H9 (cell line): ENCODE data around the gene WDR37. TPM values are rescaled to one million over a fixed set of nuclear protein-coding genes. Genes with fewer than 3 reads are reported as not detected.

Experiments used
- DNase-seq: peaks from one replicate; pipeline ENCODE4 v3.0.0-alpha.2; 2017
- H2AFZ ChIP-seq: one replicate; pipeline ENCODE4 v1.6.1; 2013; ENCODE audit warnings: mild to moderate bottlenecking, low read length, control low read depth, moderate library complexity
- H2AK5ac ChIP-seq: 2 replicates; pipeline ENCODE4 v1.6.1; 2013; ENCODE audit warnings: low read length, control low read depth, mixed read lengths; ENCODE audit not compliant: insufficient read length
- H2BK120ac ChIP-seq: one replicate; pipeline ENCODE4 v1.6.1; 2013; ENCODE audit warnings: low read depth, mild to moderate bottlenecking, low read length, control low read depth, inconsistent platforms; ENCODE audit not compliant: poor library complexity, severe bottlenecking
- H2BK12ac ChIP-seq: 2 replicates; pipeline ENCODE4 v1.6.1; 2013; ENCODE audit warnings: low read length, control low read depth, mixed read lengths, low read depth; ENCODE audit not compliant: insufficient read length
- H2BK15ac ChIP-seq: 2 replicates; pipeline ENCODE4 v1.6.1; 2013; ENCODE audit warnings: low read depth, low read length, control low read depth
- H2BK20ac ChIP-seq: one replicate; pipeline ENCODE4 v1.6.1; 2013; ENCODE audit warnings: low read depth, mild to moderate bottlenecking, low read length, control low read depth, inconsistent platforms; ENCODE audit not compliant: poor library complexity, severe bottlenecking
- H2BK5ac ChIP-seq: 2 replicates; pipeline ENCODE4 v1.6.1; 2013; ENCODE audit warnings: low read length, control low read depth, mixed read lengths; ENCODE audit not compliant: insufficient read length
- H3K14ac ChIP-seq: 2 replicates; pipeline ENCODE4 v1.6.1; 2013; ENCODE audit warnings: low read length, control low read depth; ENCODE audit not compliant: insufficient read depth
- H3K18ac ChIP-seq: 2 replicates; pipeline ENCODE4 v1.6.1; 2013; ENCODE audit warnings: low read depth, mild to moderate bottlenecking, mixed read lengths, low read length, control low read depth; ENCODE audit not compliant: insufficient read length
- H3K23ac ChIP-seq: 2 replicates; pipeline ENCODE4 v1.6.1; 2013; ENCODE audit warnings: low read length, control low read depth, mixed read lengths, low read depth; ENCODE audit not compliant: insufficient read length
- H3K23me2 ChIP-seq: 2 replicates; pipeline ENCODE4 v1.6.1; 2013; ENCODE audit warnings: low read depth, mild to moderate bottlenecking, mixed read lengths, low read length, control low read depth; ENCODE audit not compliant: insufficient read length, poor library complexity, severe bottlenecking
- H3K27ac ChIP-seq: 2 replicates; pipeline ENCODE4 v1.5.1; 2013; ENCODE audit warnings: low read length, control low read depth, mixed read lengths, low read depth; ENCODE audit not compliant: insufficient read length
- H3K27me3 ChIP-seq: 2 replicates; pipeline ENCODE4 v1.6.1; 2013; ENCODE audit warnings: low read length, control low read depth, inconsistent platforms; ENCODE audit not compliant: insufficient read depth
- H3K4ac ChIP-seq: 2 replicates; pipeline ENCODE4 v1.6.1; 2013; ENCODE audit warnings: low read depth, mild to moderate bottlenecking, control low read depth, inconsistent platforms, low read length, moderate library complexity
- H3K4me1 ChIP-seq: 2 replicates; pipeline ENCODE4 v1.6.1; 2013; ENCODE audit warnings: low read length, control low read depth, inconsistent platforms; ENCODE audit not compliant: insufficient read depth
- H3K4me2 ChIP-seq: 2 replicates; pipeline ENCODE4 v1.6.1; 2013; ENCODE audit warnings: low read length, control low read depth, mixed read lengths; ENCODE audit not compliant: insufficient read length, insufficient read depth
- H3K56ac ChIP-seq: 2 replicates; pipeline ENCODE4 v1.6.1; 2013; ENCODE audit warnings: low read depth, mild to moderate bottlenecking, mixed read lengths, low read length, control low read depth; ENCODE audit not compliant: insufficient read length
- H3K79me1 ChIP-seq: 2 replicates; pipeline ENCODE4 v1.6.1; 2013; ENCODE audit warnings: low read depth, mild to moderate bottlenecking, moderate library complexity, low read length, control low read depth, inconsistent platforms; ENCODE audit not compliant: insufficient read depth, poor library complexity, severe bottlenecking
- H3K79me2 ChIP-seq: 2 replicates; pipeline ENCODE4 v1.6.1; 2013; ENCODE audit warnings: low read length, control low read depth, inconsistent platforms; ENCODE audit not compliant: insufficient read depth
- H3K9ac ChIP-seq: 2 replicates; pipeline ENCODE4 v1.6.1; 2013; ENCODE audit warnings: low read length, control low read depth, mixed read lengths; ENCODE audit not compliant: insufficient read length; ENCODE audit errors: extremely low read depth
- H3K9me3 ChIP-seq: one replicate; pipeline ENCODE4 v1.6.1; 2013; ENCODE audit warnings: low read depth, low read length, inconsistent platforms; ENCODE audit not compliant: control insufficient read depth
- H3T11ph ChIP-seq: one replicate; pipeline ENCODE4 v1.6.1; 2013; ENCODE audit warnings: mild to moderate bottlenecking, low read length, control low read depth, inconsistent platforms
- H4K20me1 ChIP-seq: one replicate; pipeline ENCODE4 v1.6.1; 2013; ENCODE audit not compliant: control insufficient read depth, insufficient read length, insufficient read depth
- H4K5ac ChIP-seq: 2 replicates; pipeline ENCODE4 v1.6.1; 2013; ENCODE audit warnings: low read depth, mild to moderate bottlenecking, mixed read lengths, low read length, control low read depth; ENCODE audit not compliant: insufficient read length
- H4K8ac ChIP-seq: replicated peaks from 2 replicates; pipeline ENCODE4 v1.6.1; 2013; ENCODE audit warnings: low read length, control low read depth, mixed read lengths, low read depth; ENCODE audit not compliant: insufficient read length
- H4K91ac ChIP-seq: 2 replicates; pipeline ENCODE4 v1.6.1; 2013; ENCODE audit warnings: low read depth, mild to moderate bottlenecking, moderate library complexity, mixed read lengths, low read length, control low read depth; ENCODE audit not compliant: insufficient read length
- H3K27ac Mint-ChIP-seq, 3 experiments: 2 replicates in 2 of 3; 3 replicates in 1 of 3; pipeline ENCODE4 v1.8.0; 2020 to 2021; ENCODE audit warnings: mixed read lengths in 3 of 3, mild to moderate bottlenecking in 1 of 3, moderate library complexity in 1 of 3
- H3K27me3 Mint-ChIP-seq: 2 replicates; pipeline ENCODE4 v1.8.0; 2021; ENCODE audit warnings: low read depth, mild to moderate bottlenecking, moderate library complexity, mixed read lengths
- H3K36me3 Mint-ChIP-seq, 3 experiments: 2 replicates in 2 of 3; 3 replicates in 1 of 3; pipeline ENCODE4 v1.8.0; 2020 to 2021; ENCODE audit warnings: low read depth in 3 of 3, mixed read lengths in 3 of 3; ENCODE audit not compliant: insufficient read depth in 1 of 3
- H3K4me1 Mint-ChIP-seq, 2 experiments: 2 replicates each; pipeline ENCODE4 v1.8.0; 2020; ENCODE audit warnings: mixed read lengths in 2 of 2
- H3K4me3 Mint-ChIP-seq, 2 experiments: 2 replicates in 1 of 2; 3 replicates in 1 of 2; pipeline ENCODE4 v1.8.0; 2020 to 2021; ENCODE audit warnings: mild to moderate bottlenecking in 2 of 2, mixed read lengths in 2 of 2, moderate library complexity in 1 of 2
- H3K9me3 Mint-ChIP-seq, 2 experiments: 2 replicates in 1 of 2; 3 replicates in 1 of 2; pipeline ENCODE4 v1.8.0; 2020; ENCODE audit warnings: mild to moderate bottlenecking in 2 of 2, mixed read lengths in 2 of 2, moderate library complexity in 1 of 2
- WGBS: extraction: QIAGEN DNeasy Blood & Tissue Kit; methylation state at CpG from one replicate; pipeline ENCODE4 v1.1.7; 2013; ENCODE audit warnings: missing lambda C conversion rate, low lambda C conversion rate, mixed read lengths; ENCODE audit not compliant: insufficient read length; ENCODE audit errors: extremely low coverage; 5-methylcytosine and 5-hydroxymethylcytosine counted together
- total RNA-seq: library from RNA; stranded (reverse); gene quantifications from 2 replicates; pipeline ENCODE4 v1.2.1, GENCODE V29; 2021
- TF ChIP-seq, protein P1 (sequence below): fragments of 200-600 bp; sonication (generic); conservative IDR thresholded peaks from 3 replicates; pipeline ENCODE4 v1.8.0; 2021; ENCODE audit warnings: antibody characterized with exemption, mild to moderate bottlenecking

The WDR37 gene
- total RNA-seq, 1 experiment from 2014 or later: 13.1 TPM

DNA sequence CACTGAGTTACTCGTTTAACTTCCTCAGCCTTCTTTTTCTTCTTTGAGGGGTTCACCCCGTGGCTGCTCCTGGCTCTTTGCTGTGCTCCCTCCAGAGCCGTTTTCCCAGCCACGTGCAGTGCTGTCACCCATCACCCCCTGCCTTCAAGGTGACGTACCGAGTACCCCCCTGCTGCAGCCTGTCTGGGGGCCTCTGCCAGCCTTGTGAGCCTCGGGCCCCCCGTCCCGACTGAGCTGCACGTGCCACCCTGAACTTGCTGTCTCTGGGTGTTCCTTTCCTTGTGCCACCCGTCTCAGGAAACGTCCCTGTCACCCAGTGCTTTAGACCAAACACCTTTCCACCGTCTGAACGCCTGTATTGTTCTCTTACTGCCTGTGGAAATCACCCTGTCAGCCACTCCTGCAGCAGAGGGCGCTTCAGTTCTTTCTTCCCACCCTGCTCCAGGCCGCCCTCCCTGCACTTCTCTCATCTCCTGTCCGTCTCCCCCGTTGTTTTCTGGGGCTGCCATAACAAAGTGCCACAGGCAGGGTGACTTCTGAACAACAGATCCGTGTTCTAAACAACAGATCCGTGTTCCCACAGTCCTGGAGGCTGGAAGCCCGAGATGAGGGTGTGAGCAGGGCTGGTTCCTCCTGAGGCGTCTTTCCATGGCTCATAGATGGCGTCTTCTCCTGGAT is 44.6 kb downstream of the WDR37 start:
- Histone ChIP-seq H4K5ac (no peak overlapping the region), H3T11ph (no peak overlapping the region), H3K14ac (no peak overlapping the region), H2AFZ (no peak overlapping the region), H3K79me1 (no peaks in the 10 kb centered on the region), H3K27ac (no peak overlapping the region), H2BK20ac (no peak overlapping the region), H3K23ac (no peak overlapping the region), H2BK12ac (no peak overlapping the region), H3K79me2 (no peaks in the 10 kb centered on the region), H3K4ac (no peak overlapping the region), H2AK5ac (no peak overlapping the region), H3K9ac (no peak overlapping the region), H3K23me2 (no peaks in the 10 kb centered on the region), H4K20me1 (no peaks in the 10 kb centered on the region), H3K27me3 (no peaks in the 10 kb centered on the region), H3K18ac (no peak overlapping the region), H3K9me3 (no peaks in the 10 kb centered on the region), H3K4me2 (no peak overlapping the region), H4K91ac (no peak overlapping the region), H3K4me1 (no peaks in the 10 kb centered on the region), H4K8ac (no peak overlapping the region), H2BK120ac (no peak overlapping the region), H2BK5ac (no peak overlapping the region), H3K56ac (no peak overlapping the region), H2BK15ac (no peak overlapping the region)
- Mint-ChIP-seq H3K36me3 (peaks cover 15 to 41% (median 24%) of the 10 kb centered on the region in 3 experiments; a peak in 6 of 7 replicates), H3K27ac (peak overlapping the region in 2 of 3 experiments; percentile 55 to 93; a peak in 4 of 7 replicates), H3K27me3 (no peaks in the 10 kb centered on the region), H3K4me3 (no peak overlapping the region), H3K4me1 (peaks cover 8 to 17% of the 10 kb centered on the region in 2 experiments; a peak in 3 of 4 replicates), H3K9me3 (no peaks in the 10 kb centered on the region)
- WGBS: no CpG with 5 or more reads among the region's 23 CpGs
- TF ChIP-seq, protein P1, sequence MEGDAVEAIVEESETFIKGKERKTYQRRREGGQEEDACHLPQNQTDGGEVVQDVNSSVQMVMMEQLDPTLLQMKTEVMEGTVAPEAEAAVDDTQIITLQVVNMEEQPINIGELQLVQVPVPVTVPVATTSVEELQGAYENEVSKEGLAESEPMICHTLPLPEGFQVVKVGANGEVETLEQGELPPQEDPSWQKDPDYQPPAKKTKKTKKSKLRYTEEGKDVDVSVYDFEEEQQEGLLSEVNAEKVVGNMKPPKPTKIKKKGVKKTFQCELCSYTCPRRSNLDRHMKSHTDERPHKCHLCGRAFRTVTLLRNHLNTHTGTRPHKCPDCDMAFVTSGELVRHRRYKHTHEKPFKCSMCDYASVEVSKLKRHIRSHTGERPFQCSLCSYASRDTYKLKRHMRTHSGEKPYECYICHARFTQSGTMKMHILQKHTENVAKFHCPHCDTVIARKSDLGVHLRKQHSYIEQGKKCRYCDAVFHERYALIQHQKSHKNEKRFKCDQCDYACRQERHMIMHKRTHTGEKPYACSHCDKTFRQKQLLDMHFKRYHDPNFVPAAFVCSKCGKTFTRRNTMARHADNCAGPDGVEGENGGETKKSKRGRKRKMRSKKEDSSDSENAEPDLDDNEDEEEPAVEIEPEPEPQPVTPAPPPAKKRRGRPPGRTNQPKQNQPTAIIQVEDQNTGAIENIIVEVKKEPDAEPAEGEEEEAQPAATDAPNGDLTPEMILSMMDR: peak; percentile 66
- DNase-seq: peak; percentile 78
